Esophagus (tissue), 2 donors: ENCODE measurements around the gene CARD14. TPM values are rescaled to one million over a fixed set of nuclear protein-coding genes. Genes with fewer than 3 reads are reported as not detected.

Source experiments
- H3K27ac ChIP-seq, 2 donors: one replicate each; pipeline ENCODE4 v1.5.1; 2013; ENCODE audit warnings: low read depth in 2 of 2, mild to moderate bottlenecking in 2 of 2, inconsistent platforms in 1 of 2, low read length in 1 of 2, moderate library complexity in 1 of 2
- H3K27me3 ChIP-seq, 2 donors: one replicate each; pipeline ENCODE4 v1.6.1; 2013; ENCODE audit warnings: low read length in 2 of 2, control low read depth in 1 of 2, mild to moderate bottlenecking in 1 of 2; ENCODE audit not compliant: insufficient read depth in 2 of 2, control insufficient read depth in 1 of 2
- H3K36me3 ChIP-seq, 2 donors: one replicate each; pipeline ENCODE4 v1.6.1; 2013; ENCODE audit warnings: low read length in 1 of 2; ENCODE audit not compliant: control insufficient read depth in 2 of 2, insufficient read depth in 2 of 2
- H3K4me1 ChIP-seq, 2 donors: one replicate each; pipeline ENCODE4 v1.6.1; 2013; ENCODE audit warnings: low read length in 1 of 2; ENCODE audit not compliant: control insufficient read depth in 2 of 2, insufficient read depth in 2 of 2
- H3K4me3 ChIP-seq, 2 donors: one replicate each; pipeline ENCODE4 v1.5.1; 2013; ENCODE audit warnings: low read length in 2 of 2, mild to moderate bottlenecking in 2 of 2, low read depth in 1 of 2, moderate library complexity in 1 of 2
- H3K9me3 ChIP-seq, 2 donors: one replicate each; pipeline ENCODE4 v1.6.1; 2013; ENCODE audit warnings: mild to moderate bottlenecking in 2 of 2, low read depth in 1 of 2, low read length in 1 of 2, moderate library complexity in 1 of 2; ENCODE audit not compliant: control insufficient read depth in 2 of 2, insufficient read depth in 1 of 2
- WGBS, 2 donors: extraction: QIAGEN DNeasy Blood & Tissue Kit; methylation state at CpG; one replicate each; pipeline ENCODE4 v1.1.7; 2013; 5-methylcytosine and 5-hydroxymethylcytosine counted together
- polyA plus RNA-seq, 2 donors: library from polyadenylated mRNA; stranded (reverse); fragments of 200-250 nt; gene quantifications; one replicate each; pipeline ENCODE4 v1.2.3, GENCODE V29; 2013
- donor health status: healthy with polysubstance abuse.
- donor health status: Bipolar disorder and iron deficiency.

The CARD14 gene
- polyA plus RNA-seq, 2 donors, result 25.7 to 28.0 TPM

DNA sequence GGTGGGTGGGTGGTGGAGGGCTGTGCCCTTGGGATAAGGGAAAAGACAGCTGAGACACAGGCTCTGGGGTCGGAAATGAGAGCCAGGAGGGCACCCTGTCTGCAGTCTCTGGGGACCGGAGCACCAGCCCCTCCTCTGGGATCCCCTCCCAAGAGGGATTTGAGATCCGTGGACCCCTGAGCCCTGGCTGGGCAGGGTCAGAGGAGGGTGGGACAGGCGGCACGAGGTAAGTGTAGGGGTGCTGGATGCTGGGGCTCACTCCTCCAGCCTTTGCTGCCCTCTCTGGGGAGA lies 49.9 kb downstream of the CARD14 start:
- Histone ChIP-seq H3K4me1 (peaks cover 0 to 4% of the 10 kb centered on the region in 2 donors), H3K4me3 (peak overlapping the region; percentile 77 to 95), H3K27ac (peak overlapping the region; percentile 82 to 86), H3K9me3 (no peaks in the 10 kb centered on the region), H3K36me3 (peaks cover 0 to 20% of the 10 kb centered on the region in 2 donors), H3K27me3 (no peaks in the 10 kb centered on the region)
- 0 to 2% methylated on average over 5 of the region's 5 CpGs for WGBS, 2 donors

DNA sequence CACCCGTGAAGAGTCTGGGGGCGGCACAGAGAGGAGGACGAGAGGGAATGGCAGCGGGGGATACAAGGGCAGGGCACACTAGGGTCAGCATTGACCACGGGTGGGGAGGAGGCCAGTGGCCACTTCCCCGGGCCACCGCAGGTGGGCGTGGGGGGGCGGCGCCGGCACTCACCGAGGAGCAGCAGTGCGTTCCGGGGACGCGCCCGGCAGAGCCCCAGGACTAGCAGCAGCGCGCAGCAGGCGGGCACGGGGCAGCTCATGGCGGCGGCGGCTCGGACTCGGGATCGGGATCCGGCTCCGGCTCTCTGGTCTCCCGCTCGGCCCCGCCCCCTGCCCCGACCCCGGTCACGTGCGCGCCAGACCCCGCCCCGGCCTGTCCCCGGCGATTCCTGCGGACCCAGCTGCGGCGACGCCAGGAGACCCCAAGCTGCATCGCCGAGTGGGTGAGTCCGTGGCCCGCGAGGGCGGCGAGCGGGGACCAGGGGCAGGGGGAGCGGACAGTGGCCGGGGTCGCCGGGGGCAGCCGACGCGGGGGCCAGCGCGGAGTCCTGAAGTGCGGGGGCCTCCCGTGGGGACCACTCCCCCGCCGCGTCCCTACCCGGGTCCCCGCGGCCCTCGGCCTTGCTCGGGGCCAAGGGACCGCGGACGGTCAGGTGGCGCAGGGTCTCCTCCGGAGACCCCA lies 50.4 kb downstream of the CARD14 start, which contains the start of the genes SGSH and SLC26A11:
TSS of gene SGSH (minus strand) at position 280 of the 682 bp plus-strand sequence. CDS start at position 260, 20 bp downstream.
TSS of gene SLC26A11 (plus strand) at position 374 of the 682 bp plus-strand sequence. CDS start 1,134 bp downstream, outside the sequence.
- Histone ChIP-seq H3K9me3 (no peaks in the 10 kb centered on the region), H3K4me1 (peaks cover 0 to 4% of the 10 kb centered on the region in 2 donors), H3K36me3 (peaks cover 0 to 15% of the 10 kb centered on the region in 2 donors), H3K27ac (peak within 1 kb of the TSS; percentile 82 to 86), H3K27me3 (no peaks in the 10 kb centered on the region), H3K4me3 (peak within 1 kb of the TSS; percentile 77 to 95)
- 0 to 1% methylated on average over 43 to 77 of the region's 77 CpGs for WGBS, 2 donors

DNA sequence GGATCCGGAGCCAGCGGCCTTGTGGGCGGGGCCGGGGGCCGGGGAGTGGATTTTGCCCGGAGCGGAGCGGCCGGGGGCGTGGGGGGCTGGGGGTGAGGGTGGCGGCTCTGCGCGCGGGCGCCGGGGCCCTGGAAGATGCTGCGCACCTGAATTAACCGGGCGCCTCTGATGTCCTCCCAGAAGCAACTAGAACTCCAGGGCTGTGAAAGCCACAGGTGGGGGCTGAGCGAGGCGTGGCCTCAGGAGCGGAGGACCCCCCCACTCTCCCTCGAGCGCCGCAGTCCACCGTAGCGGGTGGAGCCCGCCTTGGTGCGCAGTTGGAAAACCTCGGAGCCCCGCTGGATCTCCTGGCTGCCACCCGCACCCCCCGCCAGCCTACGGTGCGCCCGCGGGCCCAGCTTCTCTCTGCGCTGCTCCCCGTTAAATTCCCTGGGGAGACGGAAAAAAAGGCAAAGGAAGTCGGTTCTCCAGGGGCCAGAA lies 50.9 kb downstream of the CARD14 start:
- Histone ChIP-seq H3K9me3 (no peaks in the 10 kb centered on the region), H3K4me3 (peak overlapping the region; percentile 77 to 95), H3K27me3 (no peaks in the 10 kb centered on the region), H3K27ac (peak overlapping the region; percentile 82 to 86), H3K36me3 (peaks cover 0 to 15% of the 10 kb centered on the region in 2 donors), H3K4me1 (peaks cover 0 to 4% of the 10 kb centered on the region in 2 donors)
- 3 to 6% methylated on average over 36 to 41 of the region's 41 CpGs for WGBS, 2 donors

DNA sequence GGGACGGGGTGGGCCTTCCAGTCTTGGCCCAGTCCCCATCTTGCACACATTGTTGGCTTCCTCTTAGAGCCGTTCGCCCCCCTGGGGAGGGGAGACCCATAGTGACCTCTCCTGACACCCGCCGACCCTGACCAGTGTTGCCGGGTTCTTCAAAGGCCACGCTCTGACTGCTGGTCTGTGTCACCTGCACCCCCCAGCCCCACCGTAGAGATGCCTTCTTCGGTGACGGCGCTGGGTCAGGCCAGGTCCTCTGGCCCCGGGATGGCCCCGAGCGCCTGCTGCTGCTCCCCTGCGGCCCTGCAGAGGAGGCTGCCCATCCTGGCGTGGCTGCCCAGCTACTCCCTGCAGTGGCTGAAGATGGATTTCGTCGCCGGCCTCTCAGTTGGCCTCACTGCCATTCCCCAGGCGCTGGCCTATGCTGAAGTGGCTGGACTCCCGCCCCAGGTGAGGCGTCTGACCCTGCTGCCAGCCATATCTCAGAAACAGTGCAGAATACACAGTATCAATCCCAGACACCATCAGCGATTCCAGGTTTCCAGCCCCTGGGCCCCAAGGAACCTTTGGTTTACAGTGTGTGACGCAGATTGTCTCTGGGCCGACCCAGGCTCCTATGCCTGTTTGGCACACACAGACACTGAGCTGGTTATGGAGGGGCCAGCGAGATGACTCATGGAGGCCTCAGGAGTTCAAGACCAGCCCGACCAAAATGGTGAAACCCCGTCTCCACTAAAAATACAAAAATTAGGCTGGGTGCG lies 51.7 kb downstream of the CARD14 start:
- Histone ChIP-seq H3K27me3 (no peaks in the 10 kb centered on the region), H3K4me1 (peaks cover 0 to 4% of the 10 kb centered on the region in 2 donors), H3K27ac (no peak overlapping the region)

DNA sequence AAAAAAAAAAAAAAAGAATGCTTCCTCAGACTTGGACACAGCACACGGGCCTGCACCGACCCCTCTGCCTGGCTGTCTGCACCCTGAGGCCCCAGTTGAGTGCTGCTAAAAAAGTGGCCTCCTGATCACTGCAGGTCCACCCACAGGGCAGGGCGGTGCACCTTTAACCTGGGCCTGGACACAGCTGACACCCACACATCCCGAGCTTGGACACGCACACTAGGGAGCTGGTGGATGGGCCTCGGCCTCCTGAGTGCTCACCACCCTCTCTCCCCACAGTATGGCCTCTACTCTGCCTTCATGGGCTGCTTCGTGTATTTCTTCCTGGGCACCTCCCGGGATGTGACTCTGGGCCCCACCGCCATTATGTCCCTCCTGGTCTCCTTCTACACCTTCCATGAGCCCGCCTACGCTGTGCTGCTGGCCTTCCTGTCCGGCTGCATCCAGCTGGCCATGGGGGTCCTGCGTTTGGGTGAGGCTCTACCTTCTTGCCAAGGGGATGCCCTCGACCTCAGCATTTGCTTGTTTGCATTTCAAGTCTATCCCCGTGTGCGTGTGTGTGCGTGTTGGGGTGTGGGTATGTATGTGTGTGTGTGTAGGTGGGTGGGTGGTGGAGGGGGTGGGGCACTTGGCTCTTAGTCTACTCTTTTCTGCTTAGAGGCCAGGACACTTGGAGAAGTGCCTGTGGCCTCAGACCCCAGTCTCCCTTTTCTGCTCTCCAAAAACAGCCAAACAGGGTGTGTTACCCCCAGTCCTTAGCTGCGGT lies 52.7 kb downstream of the CARD14 start:
- Histone ChIP-seq H3K9me3 (no peaks in the 10 kb centered on the region), H3K27me3 (no peaks in the 10 kb centered on the region), H3K4me3 (no peak overlapping the region), H3K4me1 (peaks cover 0 to 4% of the 10 kb centered on the region in 2 donors), H3K27ac (no peak overlapping the region), H3K36me3 (peaks cover 0 to 5% of the 10 kb centered on the region in 2 donors)
- 90 to 91% methylated on average over 18 of the region's 18 CpGs for WGBS, 2 donors

More for the DNA sequence above, 51.7 kb downstream of the CARD14 start:
- WGBS, 2 donors, result 78 to 86% methylated on average over 29 of the region's 29 CpGs
- Histone ChIP-seq H3K4me3 (peak overlapping the region; percentile 77 to 95), H3K9me3 (no peaks in the 10 kb centered on the region), H3K36me3 (peaks cover 0 to 12% of the 10 kb centered on the region in 2 donors)

DNA sequence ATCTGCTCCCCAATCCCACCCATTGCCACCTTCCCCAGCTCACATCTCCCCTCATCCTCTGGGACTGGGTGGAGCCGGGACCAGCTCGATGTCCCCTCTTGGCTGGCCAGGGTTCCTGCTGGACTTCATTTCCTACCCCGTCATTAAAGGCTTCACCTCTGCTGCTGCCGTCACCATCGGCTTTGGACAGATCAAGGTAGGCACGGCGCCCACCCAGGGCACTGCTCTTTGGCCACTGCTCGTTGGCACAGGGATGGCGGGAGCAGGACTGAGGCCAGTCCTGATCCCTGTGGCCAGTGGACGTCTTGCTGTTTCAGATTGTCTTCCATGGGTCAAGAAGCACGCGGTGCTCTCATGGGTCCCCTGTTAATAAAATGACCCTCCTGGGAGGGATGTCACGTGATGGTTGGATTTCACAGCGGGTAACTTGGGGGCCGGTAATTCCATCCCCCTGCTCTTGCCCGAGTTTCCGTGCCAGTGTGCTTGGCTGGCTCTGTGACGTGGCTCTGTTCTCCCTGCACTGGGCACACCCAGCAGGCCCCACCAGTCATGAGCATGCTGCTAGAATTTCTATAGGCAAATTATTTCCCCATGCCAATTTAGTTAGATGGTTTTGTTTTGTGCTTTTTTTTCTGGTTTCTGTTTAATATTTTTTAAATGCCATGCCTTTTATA lies 53.4 kb downstream of the CARD14 start:
- WGBS, 2 donors, result 92 to 93% methylated on average over 18 of the region's 18 CpGs
- H3K36me3 ChIP-seq, result peaks cover 0 to 2% of the 10 kb centered on the region in 2 donors
- no peak overlapping the region for H3K4me3 ChIP-seq
- no peak overlapping the region for H3K27ac ChIP-seq
- no peaks in the 10 kb centered on the region for H3K27me3 ChIP-seq
- H3K9me3 ChIP-seq, result no peaks in the 10 kb centered on the region
- peaks cover 0 to 3% of the 10 kb centered on the region in 2 donors for H3K4me1 ChIP-seq

DNA sequence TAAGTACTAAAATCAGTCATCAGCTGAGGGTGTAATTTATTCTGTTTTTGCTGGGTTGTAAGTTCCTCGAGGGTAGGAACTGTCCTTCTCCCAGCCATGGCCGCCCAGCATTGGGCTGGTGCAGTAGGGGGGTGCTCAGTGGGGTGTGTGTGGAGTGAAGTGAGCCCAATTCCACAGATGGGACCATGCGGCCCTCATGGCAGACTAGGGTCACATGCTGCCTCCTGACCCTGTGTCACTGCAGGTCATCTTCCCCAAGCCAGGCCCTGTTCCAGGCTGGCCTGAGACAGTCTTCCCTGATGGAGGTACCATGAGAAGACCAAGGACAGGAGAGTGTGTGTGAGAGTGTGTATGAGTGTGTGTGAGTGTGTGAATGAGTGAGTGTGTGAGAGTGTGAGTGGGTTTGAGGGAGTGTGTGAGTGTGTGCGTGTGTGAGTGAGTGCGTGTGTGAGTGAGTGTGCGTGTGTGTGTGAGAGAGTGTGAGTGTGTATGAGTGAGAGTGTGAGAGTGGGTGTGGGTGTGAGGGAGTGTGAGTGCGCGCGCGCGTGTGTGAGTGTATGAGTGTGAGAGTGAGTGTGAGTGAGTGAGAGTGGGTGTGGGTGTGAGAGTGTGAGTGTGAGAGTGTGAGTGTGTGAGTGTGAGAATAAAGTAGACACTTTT lies 54.1 kb downstream of the CARD14 start:
- H3K36me3 ChIP-seq, result peaks cover 0 to 2% of the 10 kb centered on the region in 2 donors
- H3K27ac ChIP-seq, result no peak overlapping the region
- 86 to 92% methylated on average over 11 of the region's 11 CpGs for WGBS, 2 donors
- no peaks in the 10 kb centered on the region for H3K27me3 ChIP-seq
- H3K9me3 ChIP-seq, result no peaks in the 10 kb centered on the region
- H3K4me1 ChIP-seq, result no peaks in the 10 kb centered on the region
- H3K4me3 ChIP-seq, result no peak overlapping the region

DNA sequence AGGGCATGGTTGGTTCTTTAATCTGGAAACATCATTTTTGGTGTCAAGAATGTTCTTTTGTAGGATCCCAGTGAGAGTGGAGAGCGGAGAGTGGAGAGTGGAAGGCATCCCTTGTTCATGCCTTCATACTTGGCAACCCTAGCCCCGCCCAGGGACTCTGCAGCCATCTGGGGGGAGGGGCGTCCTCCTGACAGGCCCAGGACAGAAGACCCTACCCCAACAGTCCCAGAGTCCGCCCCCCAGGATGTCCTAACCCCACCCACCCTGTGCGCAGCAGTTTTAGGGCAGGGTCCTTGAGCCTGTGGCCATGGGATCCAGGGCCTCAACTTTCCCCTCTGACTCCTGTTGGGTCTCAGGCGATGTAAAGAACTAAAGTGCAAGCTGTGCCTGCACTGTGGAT lies 54.9 kb downstream of the CARD14 start:
- WGBS, 2 donors, result 82 to 89% methylated on average over 6 of the region's 6 CpGs
- Histone ChIP-seq H3K27me3 (no peaks in the 10 kb centered on the region), H3K36me3 (peaks cover 0 to 2% of the 10 kb centered on the region in 2 donors)

More for the DNA sequence above, 54.9 kb downstream of the CARD14 start:
- Histone ChIP-seq H3K9me3 (no peaks in the 10 kb centered on the region), H3K4me1 (no peaks in the 10 kb centered on the region), H3K4me3 (no peak overlapping the region), H3K27ac (no peak overlapping the region)
